Fibroblast of peridontal ligament (primary cell): ENCODE results near the gene SF3B6.
A peak's percentile ranks its signal among the peaks of the same experiment; 100 is the strongest.
"Not testable (repeated sequence)": the region's sequence is repeated elsewhere in the genome, so short reads cannot be mapped to it uniquely, and the experiment has no call there.

Source experiments
- DNase-seq: peaks from one replicate; pipeline ENCODE4 v3.0.0-alpha.2; 2010; ENCODE audit errors: extremely low read depth

The SF3B6 gene

GRCh38 chr2:24093270-24093669 is 17.1 kb upstream of the SF3B6 start:
- DNase-seq, result not testable (repeated sequence)

DNA sequence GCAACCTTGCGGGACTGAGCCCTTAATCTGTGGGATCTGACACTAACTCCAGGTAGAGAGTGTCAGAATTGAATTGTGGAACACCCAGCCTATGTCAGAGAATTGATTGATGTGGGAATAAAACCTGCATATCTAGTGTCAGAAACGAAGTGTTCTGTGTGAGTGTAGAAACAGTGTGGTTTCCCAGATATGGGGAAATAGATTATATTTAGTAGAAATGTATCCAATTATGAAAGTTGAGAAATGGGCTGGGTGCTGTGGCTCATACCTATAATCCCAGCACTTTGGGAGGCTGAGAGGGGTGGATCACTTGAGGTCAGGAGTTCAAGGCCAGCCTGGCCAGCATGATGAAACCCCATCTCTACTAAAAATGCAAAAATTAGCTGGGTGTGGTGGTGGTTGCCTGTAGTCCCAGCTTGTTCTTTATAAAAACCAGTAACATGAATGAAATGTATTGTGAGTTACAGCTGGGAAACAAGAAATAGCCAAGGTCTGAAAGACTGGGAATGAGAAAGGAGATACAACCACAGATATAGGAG is 12.8 kb upstream of the SF3B6 start:
- DNase-seq, result no peak

DNA sequence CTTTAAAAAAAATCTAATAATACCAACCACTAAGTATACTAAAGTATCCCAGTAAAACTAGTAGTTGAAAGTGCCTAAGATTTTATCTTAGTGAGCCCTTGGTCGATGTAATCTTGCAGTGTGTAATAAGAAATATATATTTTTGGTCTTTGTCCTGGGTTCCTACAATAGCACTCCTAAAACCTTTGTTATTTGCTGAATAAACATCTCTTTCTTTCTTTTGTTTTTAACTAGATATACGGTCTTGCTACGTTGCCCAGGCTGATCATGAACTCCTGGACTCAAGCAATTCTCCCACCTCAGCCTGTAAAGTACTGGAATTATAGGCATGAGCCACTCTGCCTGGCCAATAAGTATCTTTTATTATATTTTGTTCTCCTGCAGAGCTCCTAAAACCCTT is 10.9 kb upstream of the SF3B6 start:
- DNase-seq, result no peak

DNA sequence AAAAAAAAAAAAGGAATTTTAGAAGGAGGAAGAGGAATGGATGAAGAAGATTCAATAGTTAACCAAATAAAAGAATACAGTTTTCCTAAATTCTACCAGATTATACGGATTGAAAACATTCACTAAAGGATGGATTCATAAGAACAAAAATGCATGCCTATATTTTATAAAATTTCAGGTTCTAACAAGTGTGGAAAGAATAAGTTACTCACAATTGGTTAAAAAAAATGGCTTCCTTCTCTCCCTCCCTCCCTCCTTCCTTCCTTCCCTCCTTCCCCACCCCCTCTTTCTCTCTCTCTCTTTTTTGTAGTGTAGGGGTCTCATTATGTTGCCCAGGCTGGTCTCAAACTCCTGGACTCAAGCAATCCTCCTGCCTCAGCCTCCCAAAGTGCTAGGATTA is 10.1 kb upstream of the SF3B6 start:
- DNase-seq, result no peak

- DNase-seq, result no peak
Observed at GRCh38 chr2:24085200-24085489, 9.0 kb upstream of the SF3B6 start.

- peak; percentile 81 for DNase-seq
Observed at GRCh38 chr2:24084386-24085199, 8.5 kb upstream of the SF3B6 start, which contains the start of gene TP53I3. Gene TP53I3 (minus strand): TSS chr2:24084834. CDS start chr2:24084326, 508 bp downstream.

DNA sequence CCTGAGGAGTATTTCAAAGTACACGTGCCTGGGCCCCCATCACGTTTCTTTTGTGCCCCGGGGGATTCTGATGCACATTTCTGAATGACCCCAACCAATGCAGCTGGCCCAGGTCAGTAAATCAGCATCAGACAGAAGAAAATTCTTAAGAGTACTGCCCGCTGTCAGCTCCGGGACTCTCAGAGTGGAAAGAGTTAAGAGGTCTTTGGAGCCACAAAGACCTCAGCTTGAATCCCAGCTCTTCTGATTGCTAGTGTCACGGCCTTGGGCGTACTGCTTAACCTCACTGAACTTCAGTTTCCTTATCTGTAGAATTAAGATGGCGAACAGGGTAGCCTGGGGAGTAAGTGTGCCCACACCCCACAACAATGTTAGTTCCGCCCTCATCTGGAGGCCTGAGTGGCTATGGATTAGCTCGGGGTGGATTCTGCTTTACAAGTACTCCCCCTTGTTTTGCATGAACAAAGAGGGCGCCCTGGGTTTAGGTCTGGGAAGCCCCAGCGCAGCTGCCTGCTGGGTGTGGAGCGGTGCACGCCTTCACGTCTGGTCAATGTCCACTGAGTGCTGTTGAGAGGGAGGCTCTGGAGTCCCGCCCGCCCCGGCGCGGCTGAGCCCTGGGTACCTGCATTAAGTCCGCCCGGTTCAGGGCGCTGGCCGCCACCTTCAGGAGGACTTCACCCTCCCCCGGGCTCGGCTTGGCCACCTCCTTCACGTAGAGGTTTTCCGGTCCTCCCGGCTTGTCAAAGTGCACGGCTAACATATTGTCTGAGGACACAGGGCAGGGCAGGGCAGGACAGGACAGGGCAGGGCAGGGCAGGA is 7.7 kb upstream of the SF3B6 start:
- DNase-seq, result peak; percentile 89

DNA sequence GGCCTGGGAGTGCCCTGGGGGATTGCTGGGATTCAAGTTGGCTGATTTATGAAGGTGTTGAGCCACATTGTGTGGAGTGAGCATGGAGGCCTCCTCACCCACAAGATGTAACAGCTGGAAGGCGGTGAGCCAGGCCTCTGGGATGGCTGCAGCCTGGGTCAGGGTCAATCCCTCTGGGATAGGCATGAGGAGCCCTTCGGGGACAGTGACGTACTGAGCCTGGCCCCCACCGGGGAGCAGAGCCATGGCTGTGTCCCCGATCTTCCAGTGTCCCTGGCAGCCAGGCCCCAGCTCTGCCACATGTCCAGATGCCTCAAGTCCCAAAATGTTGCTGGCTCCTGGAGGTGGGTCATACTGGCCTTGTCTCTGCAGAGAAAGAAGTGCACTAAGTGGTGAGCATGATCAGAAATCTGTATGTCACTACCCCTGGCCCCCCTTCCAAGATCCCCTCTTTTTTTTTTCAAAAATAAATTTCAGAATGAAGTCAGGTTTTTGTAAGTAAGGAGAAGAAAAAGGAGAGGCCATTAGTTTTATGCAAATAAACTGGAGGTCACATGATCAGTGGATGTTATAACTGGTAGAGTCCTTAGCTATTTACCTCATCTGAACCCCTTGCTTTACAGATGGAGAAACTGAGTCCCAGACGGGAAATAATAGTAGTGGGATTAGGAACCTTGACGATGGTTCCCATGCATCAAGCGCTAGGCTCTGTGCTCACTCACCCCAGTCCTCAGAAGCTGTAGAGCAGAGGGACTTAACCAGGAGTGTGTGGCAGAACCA is 6.9 kb upstream of the SF3B6 start:
- no peak for DNase-seq

GRCh38 chr2:24080701-24081100 is 4.6 kb upstream of the SF3B6 start:
- DNase-seq, result peak; percentile 61

GRCh38 chr2:24077879-24078278 is 1.8 kb upstream of the SF3B6 start:
- DNase-seq, result no peak

- DNase-seq, result peak; percentile 42
Observed at GRCh38 chr2:24077535-24077877, 1.4 kb upstream of the SF3B6 start.

DNA sequence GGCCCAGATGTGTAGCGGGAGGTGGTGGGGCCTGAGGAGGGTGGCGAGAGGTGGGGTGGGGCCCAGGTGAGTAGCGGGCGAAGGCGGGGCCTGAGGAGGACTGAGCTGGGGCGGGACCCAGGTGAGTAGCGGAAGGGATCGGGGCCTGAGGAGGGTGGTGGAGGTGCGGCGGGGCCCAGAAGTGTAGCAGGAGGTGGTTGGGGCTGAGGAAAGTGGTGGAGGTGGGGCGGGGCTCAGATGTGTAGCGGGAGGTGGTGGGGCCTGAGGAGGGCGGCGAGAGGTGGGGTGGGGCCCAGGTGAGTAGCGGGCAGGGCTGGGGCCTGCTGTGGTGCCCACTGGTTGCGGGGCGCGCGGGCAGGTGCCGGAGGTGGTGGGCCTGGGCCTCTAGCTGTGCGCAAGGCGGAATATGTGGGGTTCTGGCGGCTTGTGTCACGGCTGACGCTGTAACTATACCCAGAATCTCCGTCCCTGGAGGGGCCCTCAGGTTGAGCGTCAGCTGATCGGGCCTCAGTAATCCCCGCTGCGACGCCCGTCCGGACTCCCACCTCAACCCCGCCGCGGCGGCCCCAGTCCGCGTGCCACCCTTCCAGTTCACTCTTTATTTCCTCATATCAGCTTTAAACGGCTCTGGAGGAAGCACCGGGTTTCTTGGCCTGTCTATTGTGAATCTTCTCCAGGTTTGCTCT is 866 bp upstream of the SF3B6 start:
- no peak for DNase-seq

DNA sequence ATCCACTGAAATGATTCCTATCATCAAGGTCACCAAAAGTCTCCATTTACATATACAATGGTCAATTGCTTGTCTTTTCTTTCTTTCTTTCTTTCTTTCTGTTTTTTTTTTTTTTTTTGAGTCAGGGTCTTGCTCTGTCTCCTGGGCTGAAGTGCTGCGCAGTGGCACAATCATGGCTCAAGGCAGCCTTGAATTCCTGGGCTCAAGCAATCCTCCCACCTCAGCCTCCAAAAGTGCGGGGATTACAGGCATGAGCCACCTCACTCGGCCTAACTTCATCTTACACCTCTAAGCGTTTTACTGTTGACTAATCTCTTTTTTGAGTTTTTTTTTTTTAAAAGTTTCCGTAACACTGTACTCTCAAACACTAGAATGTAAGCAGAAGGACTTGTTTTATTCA is 867 bp downstream of the SF3B6 start:
- no peak for DNase-seq

- no peak for DNase-seq
Observed at GRCh38 chr2:24073816-24074215, 2.3 kb downstream of the SF3B6 start.

DNA sequence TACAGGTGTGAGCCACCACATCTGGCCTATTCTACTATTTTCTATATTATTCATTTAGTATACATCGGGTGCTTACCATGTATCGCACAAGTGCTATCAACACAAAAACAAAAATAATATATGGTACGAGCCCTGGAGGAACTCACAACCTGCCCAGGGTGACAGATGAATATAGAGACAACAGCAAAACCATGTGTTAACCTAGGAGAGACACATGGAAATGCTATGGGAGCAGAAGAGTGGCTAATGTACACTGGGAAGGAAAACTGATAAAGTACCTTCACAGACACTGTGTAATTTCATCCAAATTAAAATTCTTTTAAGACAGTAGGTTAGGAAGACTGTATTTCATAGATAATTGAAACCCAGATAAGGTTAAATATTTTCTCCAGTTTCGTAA is 3.9 kb downstream of the SF3B6 start:
- DNase-seq, result no peak

DNA sequence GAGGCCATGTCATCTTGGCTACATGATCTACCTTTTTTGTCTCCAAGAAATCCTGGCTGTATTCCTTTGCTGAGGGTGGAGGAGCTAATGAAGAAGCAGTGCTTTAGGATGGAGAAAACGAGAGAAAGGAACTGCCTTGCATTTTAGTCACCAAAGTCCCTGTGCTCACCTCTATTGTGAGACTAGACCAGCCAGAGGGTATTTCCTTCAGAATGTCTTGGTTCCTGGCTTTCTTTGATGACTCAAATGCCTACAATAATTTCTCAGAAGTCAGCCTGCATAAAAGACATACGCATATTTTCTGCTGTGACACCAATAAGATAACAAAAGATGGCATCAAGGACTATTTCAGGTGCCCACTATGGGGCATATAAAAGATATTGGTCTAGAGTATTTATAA is 10.8 kb downstream of the SF3B6 start:
- DNase-seq, result no peak

DNA sequence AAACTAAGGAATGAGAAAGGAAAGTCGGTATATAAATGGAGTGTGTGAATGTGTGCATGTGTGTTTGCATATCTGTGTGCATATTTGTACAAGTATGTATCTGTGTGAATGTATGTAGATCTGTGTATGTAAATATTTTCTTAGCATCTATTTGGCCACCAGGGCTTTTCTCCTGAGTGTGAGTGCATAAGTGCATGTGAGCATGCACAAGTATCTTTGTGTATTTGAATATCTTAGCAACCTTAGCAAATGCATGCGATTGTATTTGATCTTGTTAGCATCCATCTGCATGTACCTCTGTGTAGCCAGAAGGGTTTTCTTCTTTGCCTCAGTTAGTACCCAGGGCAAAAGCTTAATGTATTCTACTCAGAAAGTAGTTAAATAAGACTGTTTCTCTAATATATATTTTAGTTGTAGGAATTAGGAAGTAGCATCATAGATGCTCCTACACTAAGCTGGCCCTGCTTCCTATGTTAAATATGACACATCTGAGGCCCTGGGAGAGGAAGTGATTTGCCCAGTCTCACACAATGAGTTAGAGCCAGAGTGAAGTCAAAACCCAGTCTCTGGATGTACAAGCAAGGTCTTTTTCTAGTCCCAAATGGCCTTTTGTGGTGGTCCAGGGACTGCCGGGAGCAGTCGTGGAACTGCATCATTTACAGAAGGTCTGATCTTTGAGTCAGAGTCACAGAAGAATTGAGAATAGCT is 17.4 kb downstream of the SF3B6 start:
- DNase-seq, result no peak

GRCh38 chr2:24055750-24056149 is 20.4 kb downstream of the SF3B6 start:
- no peak for DNase-seq

- no peak for DNase-seq
Observed at GRCh38 chr2:24054366-24055010, 21.6 kb downstream of the SF3B6 start.

DNA sequence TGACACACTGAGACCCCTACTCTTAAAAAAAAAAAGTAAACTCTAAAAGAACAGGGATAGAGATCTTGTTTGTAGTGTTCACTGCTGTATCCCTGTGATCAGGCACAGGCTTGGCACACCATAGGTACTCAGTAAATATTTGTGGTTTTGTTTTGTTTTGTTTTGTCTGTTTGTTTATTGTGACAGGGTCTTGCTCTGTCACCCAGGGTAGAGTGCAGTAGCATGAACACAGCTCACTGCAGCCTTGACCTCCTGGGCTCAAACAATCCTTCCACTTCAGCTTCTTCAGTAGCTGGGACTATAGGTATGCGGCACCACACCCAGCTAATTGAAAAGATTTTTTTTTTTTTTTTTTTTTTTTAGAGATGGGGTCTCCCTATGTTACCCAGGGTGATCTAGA is 23.2 kb downstream of the SF3B6 start:
- no peak for DNase-seq

DNA sequence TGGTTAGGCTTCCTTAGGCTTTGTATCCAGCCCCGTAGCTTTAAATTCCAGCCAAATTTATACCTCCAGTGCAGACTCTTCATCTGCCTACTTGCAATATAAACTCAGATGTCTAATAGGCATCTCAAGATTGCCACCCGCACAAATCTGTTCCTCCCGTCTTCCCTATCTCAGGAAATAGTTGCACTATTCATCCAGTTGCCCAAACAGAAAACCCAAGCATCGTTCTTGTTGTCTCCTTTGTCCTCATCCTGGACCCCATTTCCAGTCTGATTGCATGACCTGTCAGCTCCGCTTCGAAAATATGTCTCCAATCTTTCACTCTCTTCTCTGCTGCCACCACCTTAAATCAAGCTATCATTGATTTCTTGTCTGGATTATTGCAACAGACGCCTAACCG is 24.3 kb downstream of the SF3B6 start:
- no peak for DNase-seq
